ELR (cell line): ENCODE results near the gene PKIB.
"Not testable (repeated sequence)": the region's sequence is repeated elsewhere in the genome, so short reads cannot be mapped to it uniquely, and the experiment has no call there.

Source experiments
- DNase-seq: peaks from one replicate; pipeline ENCODE4 v3.0.0-alpha.2; 2015; ENCODE audit warnings: low read depth

Gene PKIB

GRCh38 chr6:122621638-122622037, 11.4 kb downstream of the PKIB start:
- DNase-seq: no peak

GRCh38 chr6:122622479-122622878, 12.3 kb downstream of the PKIB start:
- no peak for DNase-seq

DNA sequence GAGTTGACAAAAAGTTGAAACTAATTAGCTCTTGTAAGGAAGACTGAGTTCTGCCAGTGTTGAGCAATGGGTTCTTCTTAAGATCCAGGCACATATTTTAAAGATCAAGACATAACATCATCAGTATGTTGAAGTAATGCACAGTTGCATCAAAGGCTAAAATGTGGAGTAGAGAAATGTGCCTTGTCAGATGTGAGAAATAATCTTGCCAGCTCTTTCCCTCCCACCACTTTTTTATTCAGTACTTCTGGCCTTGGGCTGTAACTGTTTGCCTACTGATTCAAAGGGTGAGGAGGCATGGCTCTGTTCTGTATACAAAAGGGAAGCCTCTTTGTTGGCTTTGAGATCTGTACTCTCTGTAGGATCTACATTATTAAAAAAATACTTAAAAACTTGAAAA, 13.1 kb downstream of the PKIB start:
- no peak for DNase-seq

- DNase-seq: no peak
Observed at GRCh38 chr6:122624853-122625252, 14.6 kb downstream of the PKIB start.

- DNase-seq: no peak
Observed at GRCh38 chr6:122628714-122629113, 18.5 kb downstream of the PKIB start.

- DNase-seq: no peak
Observed at GRCh38 chr6:122631571-122632249, 21.5 kb downstream of the PKIB start.

- DNase-seq: no peak
Observed at GRCh38 chr6:122640366-122640765, 30.2 kb downstream of the PKIB start.

DNA sequence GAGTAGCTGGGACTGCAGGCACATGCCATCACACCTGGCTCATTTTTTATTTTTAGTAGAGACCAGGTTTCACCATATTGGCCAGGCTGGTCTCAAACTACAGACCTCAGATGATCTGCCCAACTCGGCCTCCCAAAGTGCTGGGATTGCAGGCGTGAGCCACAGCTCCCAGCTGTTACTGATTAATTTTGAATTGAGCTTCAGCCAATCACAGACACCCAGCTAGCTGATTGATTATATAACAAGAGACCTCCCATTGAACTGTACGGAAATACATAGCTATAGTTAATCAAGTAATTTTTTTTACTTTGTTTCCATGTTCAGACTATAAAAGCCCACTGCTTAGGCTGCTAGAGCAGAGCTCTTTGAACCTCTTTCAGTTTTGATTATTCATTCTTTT, 31.6 kb downstream of the PKIB start:
- DNase-seq: no peak

DNA sequence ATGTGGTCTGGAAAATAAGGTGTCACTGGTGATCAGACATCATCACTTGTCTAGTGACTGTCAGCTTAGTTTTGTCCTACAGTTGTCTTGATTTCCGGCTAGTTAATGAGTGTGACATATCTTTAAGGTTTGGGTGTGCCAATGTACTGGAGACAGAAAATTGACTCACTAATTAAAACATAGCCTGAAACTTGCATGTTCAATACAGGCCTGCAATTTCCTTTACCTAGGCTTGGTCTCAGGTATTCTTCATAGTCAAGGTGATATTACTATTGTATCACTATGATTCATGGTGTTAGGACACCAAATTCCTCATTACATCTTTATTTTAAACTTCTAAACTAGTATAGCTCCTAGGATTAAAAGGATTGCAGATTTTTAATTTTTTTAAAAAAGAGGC, 32.4 kb downstream of the PKIB start:
- DNase-seq: not testable (repeated sequence)

DNA sequence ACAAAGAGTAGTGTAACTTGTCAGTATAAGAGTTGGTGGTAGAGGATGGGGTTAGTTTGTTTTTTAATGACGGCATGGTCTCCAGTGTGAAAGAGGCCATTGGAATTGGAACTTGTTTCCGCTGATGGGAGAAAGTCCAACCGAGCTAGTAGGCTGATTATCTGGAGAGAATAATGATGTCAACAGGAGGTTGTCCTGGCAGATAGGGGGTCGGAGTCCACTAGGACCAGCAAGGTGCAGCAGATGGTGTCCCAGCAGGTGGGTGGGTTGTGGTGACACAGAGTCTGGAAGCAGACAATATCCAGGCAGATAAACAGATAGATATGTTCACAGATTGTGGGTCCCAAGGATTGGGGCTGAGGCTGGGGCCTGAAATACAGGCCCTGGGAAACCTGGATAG, 35.1 kb downstream of the PKIB start:
- DNase-seq: no peak

DNA sequence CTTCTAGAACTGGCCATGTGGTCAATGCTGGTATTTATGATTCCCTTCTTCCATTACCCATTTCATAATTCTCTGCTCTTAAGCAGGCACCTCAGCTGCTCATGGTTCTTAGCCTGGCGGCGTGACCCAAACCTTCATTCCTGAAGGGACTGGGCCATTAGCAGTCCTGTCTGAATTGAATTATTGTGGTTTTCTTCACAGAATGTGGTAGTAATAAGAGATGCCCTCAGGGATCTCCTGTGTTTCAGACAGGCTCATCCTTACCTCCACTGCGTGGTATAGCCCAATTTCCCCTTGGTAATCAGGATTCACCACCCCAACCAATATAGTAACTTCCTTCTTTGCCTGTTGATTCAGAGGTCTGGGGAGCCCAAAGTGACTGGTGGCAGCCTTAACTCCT, 37.6 kb downstream of the PKIB start:
- peak; percentile 8 for DNase-seq

DNA sequence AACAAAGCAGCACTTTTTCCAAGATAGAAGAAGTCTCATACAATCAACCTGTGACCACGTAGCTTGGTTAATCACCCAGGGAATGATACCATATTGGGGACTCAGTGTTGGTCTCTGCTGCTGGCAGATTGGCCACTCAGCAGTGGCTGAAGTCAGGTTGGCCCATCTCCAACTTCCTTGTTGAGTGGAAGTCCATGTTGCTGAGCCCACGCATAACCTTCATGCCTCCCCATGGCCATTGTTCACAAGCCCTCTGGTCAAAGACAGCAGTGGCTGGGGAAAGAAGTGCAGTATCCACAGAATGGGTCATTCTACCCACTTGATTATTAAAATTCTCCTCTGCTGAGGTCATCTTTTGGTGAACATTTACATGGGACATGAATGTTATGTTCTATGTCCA, 38.5 kb downstream of the PKIB start:
- DNase-seq: no peak

- DNase-seq: no peak
Observed at GRCh38 chr6:122649701-122650100, 39.5 kb downstream of the PKIB start.

DNA sequence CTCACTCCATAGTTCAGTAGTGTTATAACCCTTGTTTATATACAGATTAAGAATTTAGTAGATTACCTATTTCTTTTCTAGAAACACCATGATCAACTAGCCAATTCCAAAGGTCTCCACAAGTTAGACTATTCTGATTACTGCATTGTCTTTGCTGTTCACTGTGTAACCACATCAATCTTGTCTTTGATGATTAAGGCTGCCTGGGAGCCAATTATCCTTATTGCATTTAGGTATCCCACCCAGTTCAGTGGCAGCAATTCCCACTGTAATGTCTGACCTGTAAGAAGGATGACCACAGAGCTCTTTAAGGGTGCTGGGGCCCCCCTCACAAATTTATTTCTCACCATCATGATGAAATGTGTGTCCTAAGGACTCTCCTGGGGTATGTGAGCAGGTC, 40.2 kb downstream of the PKIB start:
- DNase-seq: no peak

- DNase-seq: no peak
Observed at GRCh38 chr6:122651031-122651430, 40.8 kb downstream of the PKIB start.

DNA sequence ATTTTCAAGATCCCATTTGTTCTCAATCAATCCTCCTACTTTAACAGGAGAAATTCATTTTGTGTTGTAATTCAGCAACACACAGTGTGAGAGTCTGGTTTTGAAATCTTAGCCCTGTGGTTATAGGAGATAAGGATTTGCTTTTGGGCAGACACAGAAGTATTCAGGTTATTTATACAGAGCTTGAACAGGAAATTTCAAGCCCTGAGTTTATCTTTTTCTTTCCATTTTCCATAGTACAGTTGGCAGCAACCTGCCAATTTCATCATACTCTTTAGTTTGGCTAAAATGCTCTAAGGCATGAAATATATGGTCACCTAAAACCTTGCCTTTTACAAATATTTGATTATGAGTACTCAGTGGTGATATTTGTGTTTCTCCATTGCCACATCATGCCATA, 41.4 kb downstream of the PKIB start:
- no peak for DNase-seq

DNA sequence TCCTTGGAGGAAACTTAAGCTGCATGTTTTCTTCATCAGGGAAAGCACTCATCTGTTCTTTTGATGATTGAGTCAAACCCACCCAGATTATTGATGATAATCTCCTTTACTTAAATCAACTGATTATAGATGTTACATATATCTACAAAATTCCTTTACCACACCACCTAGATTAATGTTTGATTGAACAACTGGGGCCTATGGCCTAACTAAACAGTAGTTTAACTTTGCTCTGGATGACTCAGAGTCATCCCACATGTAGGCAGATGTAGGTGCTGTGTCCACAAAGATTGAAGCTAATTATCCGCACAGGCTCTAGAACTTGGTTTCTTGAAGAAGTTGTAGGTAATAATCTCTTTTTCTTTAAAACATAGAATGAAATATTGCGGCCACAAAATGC, 42.2 kb downstream of the PKIB start:
- DNase-seq: no peak

GRCh38 chr6:122653094-122653493, 42.9 kb downstream of the PKIB start:
- DNase-seq: peak; percentile 22

DNA sequence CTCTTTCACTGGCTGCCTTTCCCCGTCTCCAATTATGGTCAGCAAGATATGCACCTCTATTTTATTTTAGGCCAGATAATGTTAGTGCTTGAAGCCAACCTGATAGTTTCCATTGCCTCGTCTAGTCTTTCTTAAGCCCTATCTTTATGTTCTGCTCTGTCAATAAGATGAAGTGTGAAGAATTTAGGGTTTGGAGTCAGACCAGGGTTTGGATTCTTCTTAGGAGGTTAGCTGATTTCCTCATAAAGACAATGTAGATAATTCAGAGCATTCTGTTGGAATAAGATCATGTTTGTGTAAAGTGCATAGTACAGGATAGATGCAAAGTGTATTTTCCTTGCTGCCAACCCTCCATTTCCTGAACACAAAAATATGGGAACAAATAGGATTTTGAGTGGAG, 43.8 kb downstream of the PKIB start:
- no peak for DNase-seq

- no peak for DNase-seq
Observed at GRCh38 chr6:122657601-122658000, 47.4 kb downstream of the PKIB start.

- peak; percentile 10 for DNase-seq
Observed at GRCh38 chr6:122660296-122660695, 50.1 kb downstream of the PKIB start.

GRCh38 chr6:122663981-122664380, 53.8 kb downstream of the PKIB start:
- DNase-seq: no peak

DNA sequence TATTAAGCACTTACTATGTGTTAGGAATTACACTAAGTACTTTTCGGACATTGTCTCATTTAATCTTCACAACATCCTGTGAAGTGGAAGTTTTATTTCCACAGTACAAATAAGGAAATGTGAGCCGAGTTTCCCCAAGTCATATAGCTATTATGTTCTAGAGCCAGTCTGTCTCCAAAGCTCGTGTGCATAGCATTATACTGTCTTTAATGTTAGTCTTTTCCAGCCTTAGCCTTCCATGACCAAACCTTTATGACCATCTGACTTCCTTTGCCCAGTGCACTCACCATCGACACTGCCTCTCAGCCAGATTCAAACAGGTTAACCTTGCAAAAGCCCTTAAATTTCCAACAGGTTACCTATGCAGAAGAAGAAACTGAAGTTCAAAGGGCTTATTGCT, 55.7 kb downstream of the PKIB start:
- DNase-seq: no peak

DNA sequence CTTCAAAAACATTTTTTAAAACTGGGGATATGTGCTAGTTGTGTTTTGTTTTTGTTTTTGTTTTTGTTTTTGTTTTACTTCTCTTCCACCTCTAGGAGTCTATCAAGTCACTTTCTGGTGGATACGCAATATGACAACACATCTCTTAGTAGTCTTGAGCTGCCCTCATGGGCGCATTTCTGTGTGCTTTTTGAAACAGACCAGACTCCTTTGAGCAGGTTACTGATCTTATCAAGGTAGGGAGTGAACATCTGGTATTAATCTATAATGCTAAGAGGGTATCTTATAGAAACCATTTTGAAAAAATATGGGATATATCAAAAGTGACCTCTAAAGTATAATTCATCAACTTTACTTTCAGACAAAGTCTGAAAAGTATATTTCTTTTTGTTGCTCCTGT, 56.2 kb downstream of the PKIB start:
- DNase-seq: no peak

DNA sequence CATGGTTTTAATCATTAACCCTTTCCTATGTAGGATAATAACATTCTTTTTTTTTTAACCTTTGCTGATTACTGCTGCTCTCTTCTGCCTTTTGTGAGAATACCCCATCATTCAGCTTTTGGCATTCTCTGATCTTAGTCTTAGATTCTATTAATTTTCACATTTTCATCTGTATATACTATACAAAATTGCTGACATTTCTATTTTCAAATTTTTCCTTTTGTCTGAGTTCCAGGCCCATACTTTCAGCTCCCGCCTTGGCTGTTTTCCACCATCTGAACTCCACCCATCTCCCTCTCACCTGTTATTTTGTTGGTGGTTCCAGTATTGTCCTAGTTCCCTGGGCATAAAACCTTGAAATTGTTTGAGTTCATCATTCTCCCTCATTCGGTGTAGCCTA, 59.2 kb downstream of the PKIB start:
- no peak for DNase-seq
